ENCODE data around the gene GLT6D1.

GLT6D1 gene

DNA sequence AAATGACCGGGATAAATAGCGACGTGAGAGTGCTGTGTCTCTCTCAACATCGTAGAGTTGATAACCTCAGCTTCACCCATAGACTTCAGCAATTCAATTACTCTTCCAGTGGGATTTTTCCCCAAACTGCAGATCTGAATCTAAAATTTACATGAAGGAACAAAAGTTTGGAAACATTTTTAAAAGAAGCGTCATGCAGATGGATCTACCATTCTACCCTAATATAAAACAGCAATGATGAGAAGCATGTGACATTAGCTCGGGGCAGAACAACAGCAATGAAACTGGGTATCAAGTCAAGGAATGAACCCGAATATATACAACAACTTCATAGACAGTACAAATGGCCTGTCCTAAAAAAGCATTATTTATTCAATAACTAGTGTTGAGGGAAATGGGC lies 18.8 kb downstream of the GLT6D1 start:
- no peak for DNase-seq

DNA sequence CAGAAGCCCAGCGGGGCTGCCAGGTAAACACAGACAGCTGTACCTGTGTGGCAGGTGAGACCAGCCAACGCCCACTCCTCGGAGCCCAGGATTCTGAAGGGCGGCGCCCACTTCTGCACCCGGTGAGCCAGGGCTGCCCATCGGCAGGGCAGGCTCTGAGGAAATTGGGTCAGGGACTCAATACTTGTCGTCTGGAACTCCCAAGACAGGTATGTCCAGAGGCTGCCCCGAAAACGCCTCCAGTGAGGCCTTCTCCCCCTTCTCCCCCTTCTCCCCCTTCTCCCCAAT lies 19.8 kb downstream of the GLT6D1 start:
- no peak for DNase-seq

DNA sequence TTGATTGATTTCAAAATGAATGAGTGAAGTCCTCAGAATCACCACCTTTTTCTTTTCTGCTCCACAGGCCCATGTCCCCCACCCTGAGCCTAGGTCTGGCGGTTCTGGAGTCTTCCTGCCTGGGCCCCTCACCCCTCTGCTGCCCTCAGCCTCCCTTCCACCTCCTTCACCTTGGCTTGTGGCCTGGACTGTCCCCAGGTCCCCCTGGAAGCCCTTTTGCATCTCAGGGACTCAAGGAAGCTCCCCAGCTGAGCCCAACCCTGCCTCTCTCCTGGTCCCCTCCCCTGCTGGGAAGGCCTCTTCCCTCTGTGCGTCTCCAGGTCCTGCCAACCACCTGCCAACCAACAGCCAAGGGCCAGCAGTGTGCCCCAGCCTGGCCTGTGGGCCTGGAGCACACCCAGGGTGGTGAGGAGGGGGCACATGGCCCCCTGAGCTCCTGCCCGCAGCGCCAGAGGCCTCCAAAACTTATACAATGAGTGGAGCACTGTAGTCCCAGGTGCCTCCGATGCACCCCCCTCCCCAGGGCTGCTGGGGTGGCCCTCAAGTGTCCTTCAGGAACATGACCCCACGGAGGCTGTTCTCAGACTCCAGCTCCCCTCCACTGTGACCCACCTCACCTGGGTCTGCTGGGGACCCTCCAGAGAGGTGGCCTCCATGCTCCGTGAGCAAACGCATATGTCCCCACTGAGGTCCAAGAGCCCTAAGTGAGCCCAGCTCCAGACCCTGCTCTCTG lies 20.3 kb downstream of the GLT6D1 start:
- no peak for DNase-seq

DNA sequence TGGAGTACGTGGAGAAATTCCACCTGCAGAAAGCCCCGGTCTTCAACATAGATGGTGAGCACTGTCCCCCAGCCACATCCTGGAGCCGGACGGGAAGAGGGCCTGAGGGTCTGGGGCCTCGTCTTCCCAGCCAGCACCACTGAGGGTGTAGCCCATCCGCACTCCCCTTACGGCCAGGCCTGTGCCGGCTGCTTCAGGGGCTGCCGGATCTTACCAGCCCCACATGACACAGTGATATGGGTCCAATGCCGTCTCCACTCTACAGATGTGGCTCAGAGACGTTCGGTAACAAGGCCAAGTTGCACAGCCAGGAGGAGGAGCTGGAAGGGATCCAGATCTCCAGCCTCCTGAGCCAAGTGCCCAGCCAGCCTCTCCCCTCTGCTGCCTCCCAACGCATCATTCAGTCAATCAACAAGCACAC lies 21.3 kb downstream of the GLT6D1 start:
- DNase-seq, result no peak

DNA sequence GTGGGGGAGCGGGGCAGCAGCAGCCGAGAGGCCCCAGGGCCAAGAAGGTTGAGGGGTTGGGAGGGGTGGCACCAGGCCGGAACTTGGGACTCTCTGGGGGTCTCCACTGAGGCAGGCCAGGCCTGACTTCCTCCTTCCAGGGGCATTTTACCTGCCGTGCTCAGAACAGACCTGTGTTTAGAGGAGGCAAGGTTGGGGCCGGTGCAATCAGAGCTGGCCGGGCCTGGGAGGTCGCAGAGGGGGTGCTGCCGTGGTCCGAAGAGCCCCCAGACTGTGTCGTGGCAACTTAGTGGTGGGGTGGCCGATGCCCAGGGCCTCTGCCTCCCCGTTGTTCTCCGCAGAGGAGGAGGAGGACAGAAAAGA lies 21.8 kb downstream of the GLT6D1 start:
- no peak for DNase-seq

DNA sequence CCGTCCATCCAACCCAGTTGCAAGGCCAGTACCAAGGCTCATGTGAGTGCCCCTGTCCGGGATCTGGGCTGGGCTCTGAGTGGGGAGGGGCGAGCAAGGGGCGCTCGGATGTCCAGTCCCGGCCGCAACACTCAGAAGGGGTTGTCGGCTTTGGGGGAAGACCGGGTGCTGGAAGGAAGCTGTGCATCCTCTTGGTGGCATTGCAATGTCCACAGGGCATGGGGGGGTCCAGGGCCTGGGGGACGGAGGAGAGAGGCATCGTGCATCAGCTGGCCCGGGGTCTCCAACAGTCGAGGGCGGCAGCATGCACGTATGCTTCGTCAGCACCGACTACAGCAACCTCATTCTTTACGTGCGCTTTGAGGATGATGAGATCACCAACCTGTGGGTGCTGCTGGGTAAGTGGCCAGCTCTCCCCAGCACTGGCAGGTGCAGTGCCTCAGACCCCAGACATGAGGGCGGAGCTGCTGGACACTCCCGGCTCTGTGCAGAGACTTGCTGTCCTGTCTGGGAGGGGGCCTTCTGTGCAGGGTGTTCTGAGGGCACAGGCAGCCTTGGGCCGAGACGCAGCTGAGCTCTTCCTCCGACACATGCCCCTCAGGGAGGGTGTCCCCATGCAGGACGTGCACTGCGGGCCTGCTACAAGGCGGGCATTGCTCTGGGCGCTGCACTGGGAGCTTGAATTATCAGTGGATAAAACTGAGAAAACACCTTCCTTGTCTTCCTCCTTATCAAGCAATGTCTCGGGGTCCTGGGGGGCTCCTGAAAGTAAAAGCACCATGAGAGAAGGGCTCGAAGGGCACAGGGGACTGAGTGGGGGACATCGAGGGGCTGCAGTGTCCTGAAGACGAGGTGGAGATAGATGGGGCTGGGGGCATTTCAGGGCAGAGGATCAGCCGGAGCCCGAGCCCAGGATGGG lies 22.5 kb downstream of the GLT6D1 start:
- DNase-seq, result no peak

DNA sequence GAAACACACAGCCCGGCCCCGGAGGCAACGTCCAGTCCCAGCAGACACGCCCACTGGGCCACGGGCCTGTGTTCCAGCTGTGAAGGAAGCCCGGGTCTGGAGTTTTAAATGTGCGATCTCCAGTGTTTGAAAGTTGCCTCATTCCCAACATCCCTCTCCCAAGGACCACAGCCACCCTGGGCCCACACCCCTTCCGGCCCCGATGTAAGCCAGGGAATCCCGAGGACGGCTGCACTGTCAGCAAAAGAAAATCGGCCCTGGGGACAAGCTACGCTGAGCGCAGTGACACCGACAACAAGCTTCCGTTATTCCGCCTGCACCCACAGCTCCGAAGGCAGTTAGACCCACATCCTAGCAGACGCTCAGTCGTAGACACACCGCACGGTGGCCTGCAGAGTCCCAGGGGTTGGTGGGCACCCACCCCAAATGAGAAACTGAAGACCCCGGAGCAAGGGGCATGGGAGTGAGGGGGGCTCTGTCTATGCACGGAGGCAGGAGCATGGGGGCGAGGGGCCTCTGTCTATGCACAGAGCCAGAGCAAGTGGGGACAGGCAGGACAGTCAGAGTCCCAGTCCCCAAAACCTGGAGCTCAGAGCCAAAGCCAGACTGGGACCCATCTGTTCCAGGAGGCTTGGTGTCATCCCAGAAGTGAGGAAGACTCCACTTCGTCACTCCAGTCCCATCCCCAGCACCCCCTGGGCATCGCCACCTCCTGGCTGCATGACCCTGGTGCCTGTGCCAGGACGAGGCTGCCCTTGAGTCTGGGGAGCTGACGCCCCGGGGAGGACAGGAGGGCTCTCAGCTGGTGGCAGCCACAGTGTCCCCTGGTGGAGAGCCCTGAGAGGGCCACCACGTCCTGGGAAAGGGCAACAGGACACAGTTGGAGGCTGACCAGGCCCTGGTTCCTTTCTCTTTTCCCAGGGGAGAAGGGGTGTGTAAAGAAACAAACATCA lies 23.4 kb downstream of the GLT6D1 start:
- DNase-seq, result no peak

DNA sequence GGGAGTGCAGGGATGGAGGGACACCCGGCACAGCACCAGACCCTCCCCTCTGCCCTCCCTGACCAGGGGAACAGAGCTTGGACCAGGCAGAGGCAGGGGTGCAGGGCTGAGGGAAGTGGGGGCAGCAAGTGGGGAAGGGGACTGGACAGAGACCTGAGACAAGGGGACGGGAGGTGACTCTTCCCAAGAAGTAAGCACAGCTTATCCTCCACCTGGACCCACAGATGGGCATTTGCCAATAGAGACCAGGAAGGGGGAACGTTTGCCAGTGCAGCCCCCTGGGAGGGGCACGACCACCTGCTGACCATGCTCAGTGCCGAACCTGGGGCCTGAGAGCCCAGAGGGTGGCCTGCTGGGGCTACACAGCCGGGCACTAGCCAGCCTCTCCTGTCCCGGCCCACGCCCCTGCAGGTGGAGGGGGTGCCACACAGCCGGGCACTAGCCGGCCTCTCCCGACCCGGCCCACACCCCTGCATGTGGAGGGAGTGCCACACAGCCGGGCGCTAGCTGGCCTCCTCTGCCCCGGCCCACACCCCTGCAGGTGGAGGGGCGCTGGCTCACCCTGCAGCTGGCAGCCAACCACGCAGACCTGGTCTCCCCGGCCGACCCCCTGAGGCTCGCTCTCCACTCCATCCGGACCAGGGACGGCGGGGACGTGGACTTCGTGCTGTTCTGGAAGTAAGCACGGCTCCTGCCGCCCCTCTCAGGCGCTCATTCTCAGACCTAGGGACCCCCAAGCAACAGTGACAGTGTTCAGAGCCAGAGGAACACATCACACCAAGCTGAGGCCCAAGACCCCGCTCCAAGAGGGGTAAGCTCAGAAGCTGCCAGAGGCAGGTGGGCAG lies 24.3 kb downstream of the GLT6D1 start:
- DNase-seq, result no peak

DNA sequence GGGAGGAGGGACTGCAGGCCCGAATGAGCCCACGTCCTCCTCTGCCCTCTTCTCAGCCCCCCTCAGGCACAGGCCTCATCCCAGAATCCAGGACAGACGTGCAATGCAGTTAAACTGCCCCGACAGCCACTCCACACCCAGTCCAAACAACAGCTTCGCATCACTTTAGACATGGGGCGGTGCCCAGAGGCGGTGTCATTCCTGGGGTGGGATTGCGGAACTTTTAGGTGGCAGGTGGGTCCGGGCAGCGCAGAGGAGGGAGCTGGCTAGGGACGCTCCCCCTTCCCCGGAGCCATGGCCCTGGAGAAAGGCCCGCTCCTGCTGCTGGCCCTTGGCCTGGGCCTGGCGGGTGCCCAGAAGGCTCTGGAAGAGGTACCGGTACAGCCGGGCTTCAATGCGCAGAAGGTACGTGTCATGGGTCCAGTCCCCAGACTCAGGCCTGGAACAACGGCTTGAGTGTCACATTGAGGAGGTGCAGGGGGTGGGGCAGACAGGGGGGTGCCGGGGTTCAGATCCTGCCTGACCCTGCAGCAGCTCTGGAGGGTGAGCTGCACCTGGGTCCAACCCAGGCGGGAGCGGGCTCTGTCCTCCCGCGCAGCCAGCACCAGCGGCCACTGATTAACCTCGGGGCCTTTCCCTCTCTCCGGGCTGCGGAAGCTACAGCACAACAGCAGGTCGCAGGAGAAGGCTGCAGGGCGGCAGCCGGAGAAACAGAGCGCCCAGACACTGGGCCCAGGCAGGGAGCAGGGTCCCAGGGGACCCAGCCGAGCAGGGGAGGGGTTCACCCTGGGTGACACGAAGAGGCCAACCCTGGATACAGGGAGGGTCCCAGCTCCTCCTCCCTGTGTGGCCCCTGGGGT lies 25.2 kb downstream of the GLT6D1 start:
- DNase-seq, result no peak

DNA sequence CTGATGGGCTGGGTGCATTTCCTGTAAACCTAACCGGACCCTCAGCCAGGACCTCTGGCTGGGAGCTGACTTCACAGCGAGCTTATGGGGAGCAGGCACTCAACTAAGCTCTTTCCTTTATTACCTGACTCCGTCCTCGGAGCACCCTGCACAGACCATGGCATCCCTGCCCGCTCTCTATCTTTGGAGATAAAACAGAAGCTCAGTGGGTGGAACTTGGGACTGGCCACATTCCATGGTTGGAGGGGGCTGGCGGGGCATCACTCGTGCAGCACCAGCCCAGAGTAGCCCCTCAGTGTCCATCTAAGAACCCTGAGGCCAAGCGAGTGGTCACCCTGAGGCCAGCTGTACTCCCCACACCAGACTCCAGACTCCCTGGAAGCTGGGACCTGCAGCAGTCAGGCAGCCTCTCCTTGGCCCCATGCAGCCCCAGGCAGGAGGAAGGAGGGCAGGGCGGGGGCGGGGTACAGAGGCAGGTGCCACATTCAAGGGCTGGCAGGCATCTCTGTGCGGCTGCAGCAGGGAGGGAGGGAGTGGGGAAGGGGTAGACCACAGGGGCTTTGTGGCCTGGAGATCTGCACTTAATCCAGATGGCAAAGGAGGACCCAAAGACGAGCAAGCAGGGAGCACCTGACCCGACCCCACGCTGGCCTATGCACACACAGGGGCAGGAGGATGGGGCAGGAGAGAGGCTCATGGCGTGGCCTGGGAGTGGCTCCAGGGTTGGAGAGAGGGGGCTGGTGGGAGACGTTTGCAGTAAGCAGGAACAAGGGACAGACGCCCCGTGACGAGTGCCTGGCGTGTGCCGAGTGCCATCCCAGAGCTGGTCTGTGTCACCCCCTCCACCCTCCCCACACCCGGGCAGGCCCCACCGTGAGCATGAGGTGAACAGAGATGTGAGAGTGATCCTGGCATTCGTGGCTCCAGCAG lies 26.1 kb downstream of the GLT6D1 start:
- no peak for DNase-seq

DNA sequence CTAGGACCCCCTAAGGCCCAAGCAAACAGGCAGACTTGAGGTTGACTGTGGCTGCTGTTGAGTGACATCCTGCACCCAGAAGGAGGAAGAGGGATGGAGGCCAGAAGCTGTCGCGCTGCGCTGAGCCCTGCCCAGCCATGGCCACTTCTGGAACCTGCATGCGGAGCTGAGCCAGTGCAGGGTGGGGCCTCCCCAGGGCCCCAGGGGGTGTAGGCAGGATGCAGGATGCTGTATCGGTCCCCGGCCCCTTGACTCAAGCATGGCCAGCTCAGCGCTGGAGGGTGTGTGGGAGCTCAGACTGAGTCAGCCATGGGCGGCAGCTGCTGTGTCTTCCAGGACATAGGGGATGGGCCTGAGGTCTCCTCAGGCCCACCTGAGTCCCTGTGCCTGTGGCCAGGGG lies 26.9 kb downstream of the GLT6D1 start:
- no peak for DNase-seq

DNA sequence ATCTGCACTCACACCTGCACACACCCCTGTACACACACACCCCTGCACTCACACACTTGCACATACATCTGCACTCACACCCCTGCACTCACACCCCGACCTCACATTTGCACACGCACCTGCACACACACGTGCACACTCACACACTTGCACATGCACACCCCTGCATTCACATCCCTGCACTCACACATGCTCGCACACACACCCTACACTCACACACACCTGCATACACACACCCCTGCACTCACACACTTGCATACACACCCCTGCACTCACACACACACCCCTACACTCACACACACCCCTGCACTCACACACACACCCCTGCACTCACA lies 27.5 kb downstream of the GLT6D1 start:
- DNase-seq, result no peak

DNA sequence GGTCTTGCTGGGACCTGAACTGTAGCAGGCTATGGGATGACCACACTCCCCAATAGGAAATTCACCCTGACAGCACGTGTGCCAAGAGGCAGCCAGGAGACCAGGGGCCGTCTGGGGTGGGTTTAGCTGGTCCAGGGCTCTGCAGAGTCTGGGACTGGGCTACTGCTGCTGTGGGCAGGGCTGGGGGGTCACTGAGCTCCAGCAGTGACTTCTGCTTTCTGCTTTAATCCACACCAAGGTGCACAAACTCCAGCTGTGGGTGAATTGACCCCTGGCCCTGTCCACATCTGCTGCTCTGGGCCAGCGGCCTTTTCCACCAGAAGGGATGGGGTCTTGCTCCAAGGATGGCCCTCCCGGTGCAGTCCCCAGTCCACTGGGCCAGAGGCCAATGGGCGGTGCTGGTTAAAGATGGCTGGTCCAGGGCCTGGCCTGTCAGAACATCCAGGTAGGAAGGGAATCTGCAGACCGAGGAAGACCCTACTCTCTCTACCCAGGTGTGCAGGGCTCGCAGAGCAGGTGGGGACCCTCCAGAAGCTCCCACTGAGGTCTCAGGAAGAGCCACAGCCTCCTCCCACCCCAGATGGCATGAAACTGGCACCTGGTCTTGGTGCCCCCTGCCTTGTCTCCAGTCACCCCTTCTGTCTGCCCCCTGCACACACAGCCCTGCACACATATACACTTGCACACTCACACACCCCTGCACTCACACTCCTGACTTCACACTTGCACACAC lies 28.0 kb downstream of the GLT6D1 start:
- DNase-seq, result no peak

DNA sequence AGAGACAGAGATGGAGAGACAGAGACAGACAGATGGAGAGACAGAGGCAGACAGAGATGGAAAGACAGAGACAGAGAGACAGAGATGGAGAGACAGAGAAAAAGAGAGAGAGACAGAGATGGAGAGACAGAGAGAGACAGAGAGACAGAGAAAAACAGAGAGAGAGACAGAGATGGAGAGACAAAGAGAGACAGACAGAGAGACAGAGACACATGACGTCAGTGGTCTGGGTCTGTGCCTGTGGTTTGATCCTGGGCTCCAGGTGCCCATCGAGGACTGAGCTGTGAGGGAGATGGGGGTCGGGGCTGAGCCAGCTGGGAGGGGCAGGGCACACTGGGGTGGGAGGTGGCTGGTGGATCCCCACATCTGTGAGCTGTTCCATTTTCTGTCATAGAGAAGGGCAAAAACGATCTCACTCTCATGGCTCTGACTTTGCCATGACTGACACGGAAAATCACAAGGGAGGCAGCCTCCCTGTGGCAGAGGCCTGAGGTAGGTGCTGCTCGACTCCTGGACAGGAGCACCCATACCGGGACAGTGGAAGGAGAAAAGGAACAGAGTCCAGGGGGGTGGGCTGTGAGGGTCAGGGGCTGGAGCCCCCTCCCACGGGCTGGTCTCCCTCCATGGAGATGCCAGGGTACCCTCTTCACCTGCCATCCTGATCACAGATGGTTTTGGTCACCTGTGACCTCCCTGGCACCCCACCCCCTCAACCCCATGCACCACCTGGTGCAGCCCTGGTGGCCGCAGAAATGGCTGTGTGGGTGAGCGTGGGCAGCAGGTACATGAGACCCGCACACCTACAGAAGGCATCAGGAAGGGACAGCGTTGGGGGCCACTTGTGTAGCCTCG lies 28.8 kb downstream of the GLT6D1 start:
- no peak for DNase-seq

DNA sequence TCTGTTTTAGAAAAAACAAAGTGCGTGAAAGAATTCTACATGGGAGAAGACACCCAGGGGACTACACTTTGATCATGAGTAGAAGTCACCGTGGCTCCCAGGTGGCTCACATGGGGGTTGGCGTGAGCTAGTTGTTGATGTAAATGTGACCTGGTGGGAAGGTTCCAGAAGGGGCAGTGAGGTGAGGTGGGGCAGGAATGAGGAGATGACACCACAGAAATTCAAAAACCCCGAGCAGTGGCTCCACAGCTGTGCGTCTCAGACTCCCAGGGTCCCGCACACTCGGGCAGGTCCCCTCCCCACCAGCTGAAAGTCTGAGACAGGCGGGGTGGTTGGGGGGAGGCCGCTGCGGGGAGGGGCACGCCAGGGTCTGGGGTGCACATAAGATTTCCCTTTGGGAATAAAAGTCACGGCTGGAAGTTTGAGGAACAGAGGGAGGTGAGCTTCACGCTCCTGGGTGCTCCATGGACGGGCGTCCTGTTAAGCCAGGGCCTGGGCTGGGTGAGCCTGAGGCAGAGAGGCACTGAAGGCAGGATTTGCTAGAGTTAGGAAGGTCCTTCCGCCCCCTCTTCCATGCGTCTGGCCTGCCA lies 29.9 kb downstream of the GLT6D1 start:
- no peak for DNase-seq

DNA sequence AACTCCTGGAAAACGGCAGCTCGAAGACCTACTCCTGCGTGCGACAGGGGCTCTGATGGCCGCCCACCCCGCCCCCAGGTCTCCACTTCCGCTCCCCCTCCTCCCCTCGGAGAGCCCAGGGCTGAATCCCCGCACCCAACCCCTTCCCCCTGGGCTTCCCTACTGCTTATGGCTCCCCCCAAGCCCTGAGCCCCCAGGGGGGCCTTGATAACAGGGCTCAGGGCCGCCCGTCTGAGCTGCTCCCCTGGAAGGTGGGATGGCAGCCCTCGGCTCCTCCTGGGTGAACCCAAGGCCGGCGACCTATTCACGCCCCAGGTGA lies 30.4 kb downstream of the GLT6D1 start:
- DNase-seq, result no peak

DNA sequence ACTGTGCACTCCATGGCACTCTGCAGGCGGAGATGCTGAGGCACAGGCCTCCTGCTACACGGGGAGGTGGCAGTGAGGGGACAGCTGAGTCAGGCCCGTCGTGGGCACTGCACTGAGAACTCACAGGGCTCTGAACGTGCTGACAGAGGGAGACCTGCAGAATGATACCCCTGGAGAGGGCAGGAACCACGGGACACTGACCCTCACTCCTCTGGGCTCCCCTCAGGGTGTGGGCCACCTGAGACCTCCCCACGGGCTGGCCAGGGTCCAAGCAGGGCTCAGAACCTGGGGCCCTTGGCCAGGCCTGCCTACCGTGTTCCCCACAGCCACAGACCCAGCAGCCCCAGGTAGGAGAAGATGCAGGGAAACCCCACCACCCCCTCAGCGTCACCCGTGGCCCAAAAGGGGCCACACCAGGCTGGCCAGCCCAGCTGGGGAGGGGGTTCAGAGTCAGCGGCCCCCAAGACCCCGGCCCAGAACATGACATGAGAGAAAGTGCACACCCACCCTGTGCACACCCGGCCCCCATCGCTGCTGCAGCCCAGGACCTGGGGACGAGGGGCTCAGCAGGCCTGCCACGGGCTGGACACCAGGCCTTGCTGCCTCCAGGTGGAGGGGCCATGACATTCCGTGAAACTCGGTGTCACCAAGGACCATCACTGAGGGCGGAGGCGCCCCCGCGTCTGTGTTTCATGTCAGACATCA lies 30.9 kb downstream of the GLT6D1 start:
- no peak for DNase-seq
